GDM1 (cell line): ENCODE results near the gene LONRF3.
A peak's percentile ranks its signal among the peaks of the same experiment; 100 is the strongest.
"Not testable (repeated sequence)": the region's sequence is repeated elsewhere in the genome, so short reads cannot be mapped to it uniquely, and the experiment has no call there.

ENCODE experiments used
- DNase-seq: peaks from one replicate; lab custom pipeline; 2025; lab: John Stamatoyannopoulos, UW

The LONRF3 gene

GRCh38 chrX:118988911-118989310 is 14.5 kb downstream of the LONRF3 start:
- no peak for DNase-seq

GRCh38 chrX:118989886-118990285 is 15.5 kb downstream of the LONRF3 start:
- DNase-seq = no peak

- DNase-seq = no peak
Measured at GRCh38 chrX:118990512-118991227, 16.3 kb downstream of the LONRF3 start.

- not testable (repeated sequence) for DNase-seq
Measured at GRCh38 chrX:118992441-118993121, 18.2 kb downstream of the LONRF3 start.

- DNase-seq = no peak
Measured at GRCh38 chrX:119003462-119003861, 29.0 kb downstream of the LONRF3 start.

- peak; percentile 28 for DNase-seq
Measured at GRCh38 chrX:119004920-119005524, 30.6 kb downstream of the LONRF3 start.

- no peak for DNase-seq
Measured at GRCh38 chrX:119007189-119007770, 32.9 kb downstream of the LONRF3 start.

- no peak for DNase-seq
Measured at GRCh38 chrX:119008110-119008744, 33.8 kb downstream of the LONRF3 start.

GRCh38 chrX:119009071-119009470 is 34.7 kb downstream of the LONRF3 start:
- no peak for DNase-seq

GRCh38 chrX:119010491-119010890 is 36.1 kb downstream of the LONRF3 start:
- no peak for DNase-seq

- DNase-seq = no peak
Measured at GRCh38 chrX:119013164-119013563, 38.7 kb downstream of the LONRF3 start.

- no peak for DNase-seq
Measured at GRCh38 chrX:119015407-119016237, 41.2 kb downstream of the LONRF3 start.

GRCh38 chrX:119017077-119017476 is 42.7 kb downstream of the LONRF3 start:
- no peak for DNase-seq

GRCh38 chrX:119025900-119026299 is 51.5 kb downstream of the LONRF3 start:
- no peak for DNase-seq

- DNase-seq = not testable (repeated sequence)
Measured at GRCh38 chrX:119026344-119026743, 51.9 kb downstream of the LONRF3 start.

- DNase-seq = not testable (repeated sequence)
Measured at GRCh38 chrX:119027960-119028732, 53.7 kb downstream of the LONRF3 start.

GRCh38 chrX:119028733-119029330 is 54.4 kb downstream of the LONRF3 start:
- no peak for DNase-seq

- not testable (repeated sequence) for DNase-seq
Measured at GRCh38 chrX:119029656-119030055, 55.2 kb downstream of the LONRF3 start.

GRCh38 chrX:119030990-119031389 is 56.6 kb downstream of the LONRF3 start:
- DNase-seq = no peak
